A673 (cell line): ENCODE measurements around the gene ZSCAN16. TPM values are rescaled to one million over a fixed set of nuclear protein-coding genes. Genes with fewer than 3 reads are reported as not detected.
"Not testable (repeated sequence)": the region's sequence is repeated elsewhere in the genome, so short reads cannot be mapped to it uniquely, and the experiment has no call there.

Source experiments
- Bru-seq: library from RNA; stranded (reverse); fragments of 400-500 nt; gene quantifications from one replicate; lab custom pipeline; 2021; lab: Mats Ljungman, UMichigan
- BruChase-seq, 2 experiments: library from RNA; stranded (reverse); fragments of 400-500 nt; gene quantifications; one replicate each; lab custom pipeline; 2021; lab: Mats Ljungman, UMichigan
- BruUV-seq: library from RNA; stranded (reverse); fragments of 400-500 nt; replicated peaks from 2 replicates; lab custom pipeline; 2021; lab: Mats Ljungman, UMichigan
- CTCF ChIA-PET: fragments of 300-600 bp; sonication (Branson Sonifier 250); formaldehyde crosslinking; loops from one replicate; lab custom pipeline; 2022; ENCODE audit warnings: antibody characterized with exemption; lab: Charles Lee
- POLR2A ChIA-PET: fragments of 300-600 bp; sonication (Branson Sonifier 250); formaldehyde crosslinking; loops from one replicate; lab custom pipeline; 2022; ENCODE audit warnings: antibody characterized with exemption; ENCODE audit not compliant: low non-redundant PET; lab: Charles Lee
- DNase-seq: peaks from one replicate; pipeline ENCODE4 v3.0.0-alpha.2; 2015; ENCODE audit warnings: low spot score
- H3K27ac ChIP-seq: fragments of 200-600 bp; sonication (generic); 2 replicates; pipeline ENCODE4 v1.5.1; 2016; ENCODE audit warnings: mixed run types, low read depth, mild to moderate bottlenecking, mixed read lengths, antibody characterized with exemption, low read length; ENCODE audit not compliant: poor library complexity, severe bottlenecking
- H3K27me3 ChIP-seq: fragments of 200-600 bp; sonication (generic); replicated peaks from 2 replicates; pipeline ENCODE4 v1.6.1; 2017; ENCODE audit warnings: mixed run types, low read depth, mild to moderate bottlenecking, mixed read lengths, antibody characterized with exemption, low read length; ENCODE audit not compliant: insufficient read depth, poor library complexity
- H3K36me3 ChIP-seq: fragments of 200-600 bp; sonication (generic); 2 replicates; pipeline ENCODE4 v1.6.1; 2016; ENCODE audit warnings: mixed run types, mild to moderate bottlenecking, mixed read lengths, antibody characterized with exemption, low read length; ENCODE audit not compliant: insufficient read depth, poor library complexity, severe bottlenecking
- H3K4me1 ChIP-seq: fragments of 200-600 bp; sonication (generic); 2 replicates; pipeline ENCODE4 v1.6.1; 2017; ENCODE audit warnings: mixed run types, mild to moderate bottlenecking, mixed read lengths, antibody characterized with exemption, low read length; ENCODE audit not compliant: insufficient read depth, poor library complexity, severe bottlenecking
- H3K4me3 ChIP-seq: fragments of 200-600 bp; sonication (generic); 2 replicates; pipeline ENCODE4 v1.5.1; 2016; ENCODE audit warnings: low read depth, mixed run types, mild to moderate bottlenecking, mixed read lengths, low read length; ENCODE audit not compliant: poor library complexity, severe bottlenecking
- H3K9me3 ChIP-seq: fragments of 200-600 bp; sonication (generic); 2 replicates; pipeline ENCODE4 v1.6.1; 2016; ENCODE audit warnings: mixed run types, low read depth, mild to moderate bottlenecking, mixed read lengths, antibody characterized with exemption, low read length; ENCODE audit not compliant: poor library complexity, severe bottlenecking
- CTCF ChIP-seq: fragments of 300-800, 200-600 bp; sonication (generic); conservative IDR thresholded peaks from 2 replicates; pipeline ENCODE4 v1.5.1; 2017; ENCODE audit warnings: low read depth, mild to moderate bottlenecking, antibody characterized with exemption, low read length, moderate library complexity, mixed read lengths
- EZH2 ChIP-seq: fragments of 200-600 bp; sonication (generic); IDR thresholded peaks from 2 replicates; pipeline ENCODE4 v1.6.1; 2017; ENCODE audit warnings: borderline replicate concordance, low read depth, mild to moderate bottlenecking, mixed read lengths, antibody characterized with exemption, low read length; ENCODE audit not compliant: poor library complexity, severe bottlenecking
- intact Hi-C: fragments of 100-400 bp; cut with micrococcal nuclease; formaldehyde crosslinking; loops from one replicate; pipeline ENCODE4 v1.10.0; 2022; ENCODE audit not compliant: unreplicated experiment
- long read RNA-seq: library from polyadenylated mRNA; stranded (forward); transcript quantifications from one replicate; pipeline ENCODE4 v2.0.0, GENCODE V29; 2022
- total RNA-seq: library from RNA; stranded (reverse); gene quantifications from 2 replicates; pipeline ENCODE4 v1.2.3, GENCODE V29; 2021

ZSCAN16 gene
- 8.0 and 9.0 TPM in 2 replicates for total RNA-seq
- Bru-seq, nascent RNA, result percentile 77 among the genes with signal in this experiment
- BruChase-seq, experiment 1, labeled RNA remaining after a 2-hour chase, result percentile 71 among the genes with signal in this experiment
- percentile 49 among the genes with signal in this experiment for BruChase-seq, experiment 2, labeled RNA remaining after a 6-hour chase
- long read RNA-seq, transcript ZSCAN16-201 (4 exons, 1,328 nt), result major isoform, 10 of 21 reads
- long read RNA-seq, partial matches to known transcripts, result 4 of 21 reads
- long read RNA-seq, other reads (novel, unspliced or antisense), result 7 of 21 reads

GRCh38 chr6:28124350-28124970 lies at the start of gene ZSCAN16:
ZSCAN16 (plus strand) TSS chr6:28124609; CDS start chr6:28125444, 835 bp downstream.
- no TSS peak for BruUV-seq
- intact Hi-C loops, result no loop called here
- Histone ChIP-seq H3K4me1 (peaks cover 4% of the 10 kb centered on the region), H3K36me3 (peaks cover 40% of the 10 kb centered on the region), H3K9me3 (no peaks in the 10 kb centered on the region), H3K27me3 (no peaks in the 10 kb centered on the region), H3K27ac (peak within 1 kb of the TSS; percentile 73), H3K4me3 (peak within 1 kb of the TSS; percentile 69)
- POLR2A ChIA-PET, result interaction anchor here (0.7 kb wide), 1 partner anchor 234 kb away, joined by 4 read pairs; no protein-coding TSS in a partner anchor
- peak; percentile 92 for DNase-seq
- CTCF ChIA-PET, result interaction anchor here (0.5 to 0.6 kb wide), 2 partner anchors 14 to 904 kb away, joined by 3 to 4 read pairs; no protein-coding TSS in a partner anchor
- no peak for TF ChIP-seq EZH2
- no peak for TF ChIP-seq CTCF

GRCh38 chr6:28078050-28078449 lies 46.4 kb upstream of the ZSCAN16 start:
- intact Hi-C loops, result no loop called here
- Histone ChIP-seq H3K27me3 (peaks cover 6% of the 10 kb centered on the region), H3K9me3 (no peaks in the 10 kb centered on the region), H3K36me3 (no peaks in the 10 kb centered on the region), H3K4me3 (no peak overlapping the region), H3K4me1 (no peaks in the 10 kb centered on the region), H3K27ac (no peak overlapping the region)
- TF ChIP-seq EZH2, result no peak
- TF ChIP-seq CTCF, result no peak
- BruUV-seq, result no TSS peak
- no peak for DNase-seq
- CTCF ChIA-PET, result no interaction called here
- POLR2A ChIA-PET, result no interaction called here

GRCh38 chr6:28078836-28079235 lies 45.6 kb upstream of the ZSCAN16 start:
- Histone ChIP-seq H3K4me3 (no peak overlapping the region), H3K4me1 (no peaks in the 10 kb centered on the region), H3K27ac (no peak overlapping the region), H3K27me3 (no peaks in the 10 kb centered on the region), H3K9me3 (no peaks in the 10 kb centered on the region), H3K36me3 (no peaks in the 10 kb centered on the region)
- no TSS peak for BruUV-seq
- ChIA-PET CTCF (no interaction called here), POLR2A (no interaction called here)
- intact Hi-C loops, result no loop called here
- DNase-seq, result no peak
- TF ChIP-seq EZH2, result no peak

- BruUV-seq, result TSS peak; percentile 48
- peak within 1 kb of the TSS; percentile 84 for H3K4me3 ChIP-seq
- H3K4me1 ChIP-seq, H3K27me3 ChIP-seq, POLR2A ChIA-PET, DNase-seq, intact Hi-C loops, H3K9me3 ChIP-seq, H3K36me3 ChIP-seq: not testable (repeated sequence)
- CTCF ChIA-PET, result interaction anchor here (0.7 kb wide), 1 partner anchor 184 kb away, joined by 5 read pairs; no protein-coding TSS in a partner anchor
- peak within 1 kb of the TSS; percentile 87 for H3K27ac ChIP-seq
Measured at GRCh38 chr6:28080381-28080630, 44.1 kb upstream of the ZSCAN16 start, which contains the start of gene ZNF165. ZNF165 (plus strand) TSS chr6:28080568; CDS start chr6:28085481, 4,913 bp downstream.
